Endothelial cell of umbilical vein (primary cell): ENCODE results near the gene XPOT. TPM values are rescaled to one million over a fixed set of nuclear protein-coding genes. Genes with fewer than 3 reads are reported as not detected.

Experiments
- BruUV-seq: library from RNA; stranded (reverse); fragments of 400-500 nt; replicated peaks from 2 replicates; lab custom pipeline; 2021; lab: Mats Ljungman, UMichigan
- CTCF ChIA-PET: fragments of 300-600, 350-600 bp; sonication (Branson Sonifier 250); formaldehyde crosslinking; loops from one replicate; lab custom pipeline; 2021; ENCODE audit warnings: antibody characterized with exemption, inconsistent platforms; lab: Charles Lee
- POLR2A ChIA-PET: fragments of 300-600, 350-600 bp; sonication (Branson Sonifier 250); formaldehyde crosslinking; loops from one replicate; lab custom pipeline; 2021; ENCODE audit warnings: antibody characterized with exemption, inconsistent platforms; lab: Charles Lee
- DNase-seq: peaks from one replicate; pipeline ENCODE4 v3.0.0-alpha.2; 2011; ENCODE audit warnings: low read depth, low spot score
- FAIRE-seq: peaks from 2 replicates; lab custom pipeline; 2011; peaks lifted over from hg19 to GRCh38; lab: Jason Lieb, UNC
- H2AFZ ChIP-seq: 2 replicates; pipeline ENCODE4 v1.6.0; 2012; ENCODE audit warnings: low read depth, low read length, control low read depth, inconsistent platforms
- H3K27ac ChIP-seq: 2 replicates; pipeline ENCODE4 v1.5.1; 2011; ENCODE audit warnings: low read depth, mild to moderate bottlenecking, control low read depth, low read length, moderate library complexity; ENCODE audit not compliant: insufficient read depth
- H3K27me3 ChIP-seq, 2 experiments: 2 replicates each; pipeline versions ENCODE4 v1.6.0 to v1.6.1; 2011; ENCODE audit warnings: low read length in 2 of 2, mixed read lengths in 1 of 2; ENCODE audit not compliant: control insufficient read depth in 2 of 2, insufficient read depth in 2 of 2
- H3K36me3 ChIP-seq, 2 experiments: 2 replicates in 1 of 2; 3 replicates in 1 of 2; pipeline ENCODE4 v1.5.1; 2011; ENCODE audit warnings: low read length in 2 of 2, mild to moderate bottlenecking in 1 of 2, moderate library complexity in 1 of 2; ENCODE audit not compliant: control insufficient read depth in 2 of 2, insufficient read depth in 2 of 2; ENCODE audit errors: extremely low read depth in 1 of 2
- H3K4me1 ChIP-seq: 3 replicates; pipeline ENCODE4 v1.5.1; 2011; ENCODE audit warnings: mild to moderate bottlenecking, low read length; ENCODE audit not compliant: control insufficient read depth, insufficient read depth; ENCODE audit errors: extremely low read depth
- H3K4me2 ChIP-seq: 2 replicates; pipeline ENCODE4 v1.6.1; 2011; ENCODE audit warnings: low read length, control low read depth, mixed read lengths; ENCODE audit not compliant: insufficient read depth
- H3K4me3 ChIP-seq, 3 experiments: fragments of 200-600 bp in 1 of 3; sonication (generic), shearing (Covaris generic) in 1 of 3; replicated peaks in 1 of 3; 2 replicates each; pipeline ENCODE4 v1.5.1; 2011 to 2016; ENCODE audit warnings: control low read depth in 3 of 3, low read length in 3 of 3, mild to moderate bottlenecking in 2 of 3, inconsistent platforms in 1 of 3, low read depth in 1 of 3, moderate library complexity in 1 of 3; ENCODE audit not compliant: insufficient read depth in 1 of 3
- H3K79me2 ChIP-seq: 2 replicates; pipeline ENCODE4 v1.6.0; 2012; ENCODE audit warnings: low read length, inconsistent platforms; ENCODE audit not compliant: control insufficient read depth, insufficient read depth
- H3K9ac ChIP-seq: replicated peaks from 2 replicates; pipeline ENCODE3; 2011; ENCODE audit warnings: low read length, control low read depth; ENCODE audit not compliant: insufficient read depth; ENCODE audit errors: extremely low read depth
- H3K9me1 ChIP-seq: replicated peaks from 3 replicates; pipeline ENCODE4 v1.6.0; 2011; ENCODE audit warnings: mild to moderate bottlenecking, low read length; ENCODE audit not compliant: control insufficient read depth, insufficient read depth; ENCODE audit errors: extremely low read depth
- H3K9me3 ChIP-seq: replicated peaks from 2 replicates; pipeline ENCODE4 v1.5.1; 2012; ENCODE audit warnings: low read length, inconsistent platforms; ENCODE audit not compliant: control insufficient read depth, insufficient read depth
- H4K20me1 ChIP-seq: replicated peaks from 2 replicates; pipeline ENCODE3; 2011; ENCODE audit warnings: mild to moderate bottlenecking, low read length; ENCODE audit not compliant: control insufficient read depth, insufficient read depth; ENCODE audit errors: extremely low read depth
- CTCF ChIP-seq, 2 donors: IDR thresholded peaks; 1 replicate in 1 of 2; 2 replicates in 1 of 2; pipeline ENCODE4 v1.5.1; 2011; ENCODE audit warnings: low read length in 2 of 2, mild to moderate bottlenecking in 2 of 2, moderate library complexity in 2 of 2, control low read depth in 1 of 2, inconsistent platforms in 1 of 2, low read depth in 1 of 2; ENCODE audit not compliant: insufficient read depth in 1 of 2; ENCODE audit errors: extremely low read depth in 1 of 2
- EZH2 ChIP-seq: IDR thresholded peaks from 2 replicates; pipeline ENCODE4 v1.6.1; 2012; ENCODE audit warnings: borderline replicate concordance, low read depth, mild to moderate bottlenecking, moderate library complexity, low read length, inconsistent platforms; ENCODE audit not compliant: severe bottlenecking
- FOS ChIP-seq: IDR thresholded peaks from 2 replicates; pipeline ENCODE4 v1.6.1; 2011; ENCODE audit warnings: mild to moderate bottlenecking, low read length, moderate library complexity, borderline replicate concordance; ENCODE audit not compliant: insufficient read depth
- GATA2 ChIP-seq: IDR thresholded peaks from 2 replicates; pipeline ENCODE4 v1.7.0; 2011; ENCODE audit warnings: low read depth, mild to moderate bottlenecking, moderate library complexity, mixed read lengths, low read length; ENCODE audit not compliant: insufficient read length, insufficient read depth
- JUN ChIP-seq: IDR thresholded peaks from 2 replicates; pipeline ENCODE4 v1.6.1; 2011; ENCODE audit warnings: borderline replicate concordance, low read depth; ENCODE audit not compliant: insufficient read length, insufficient read depth
- MAX ChIP-seq: IDR thresholded peaks from 2 replicates; pipeline ENCODE4 v1.6.1; 2011; ENCODE audit not compliant: insufficient read depth, insufficient read length
- MYC ChIP-seq: IDR thresholded peaks from one replicate; pipeline ENCODE4 v1.6.1; 2011; ENCODE audit warnings: mild to moderate bottlenecking, low read depth, low read length
- POLR2A ChIP-seq: IDR thresholded peaks from 2 replicates; pipeline ENCODE4 v1.6.1; 2012; ENCODE audit warnings: low read depth, mild to moderate bottlenecking, control low read depth, low read length
- POLR2AphosphoS5 ChIP-seq: IDR thresholded peaks from 2 replicates; pipeline ENCODE4 v1.6.1; 2012; ENCODE audit warnings: low read depth, mild to moderate bottlenecking, control low read depth, low read length, moderate library complexity; ENCODE audit not compliant: insufficient read depth
- dilution Hi-C: fragments of 300-500 bp; cut with MboI; formaldehyde crosslinking; loops from one replicate; pipeline ENCODE4 v1.15.0; 2019; ENCODE audit warnings: low sequenced_read_pairs; ENCODE audit not compliant: extremely low pct_ligation_motif_present
- intact Hi-C: fragments of 100-400 bp; cut with micrococcal nuclease; formaldehyde crosslinking; loops from one replicate; pipeline ENCODE4 v1.10.0; 2022
- polyA plus RNA-seq, 4 experiments: library from polyadenylated mRNA; depleted of rRNA in 3 of 4; stranded (reverse) in 3 of 4; unstranded in 1 of 4; fragments of >200 nt; gene quantifications; 2 replicates each; pipeline versions ENCODE4 v1.2.1 to v1.2.3, GENCODE V29; 2011 to 2012; ENCODE audit warnings: missing spikeins in 1 of 4
- total RNA-seq: library from RNA; stranded (reverse); gene quantifications from 2 replicates; pipeline ENCODE4 v1.2.3, GENCODE V29; 2021

The XPOT gene
- total and polyA plus RNA-seq, 2 donors (not counting 3 experiments of a cell fraction or from before 2014, with no cell fraction given) = 21.9 to 88.9 TPM

- no peak overlapping the region for H3K9ac ChIP-seq
- no peaks in the 10 kb centered on the region for H3K27me3 ChIP-seq
- dilution Hi-C loops = no loop called here
- no peak overlapping the region for H3K4me3 ChIP-seq
- no peak for DNase-seq
- no peaks in the 10 kb centered on the region for H4K20me1 ChIP-seq
- H3K79me2 ChIP-seq = peaks cover 10% of the 10 kb centered on the region
- no TSS peak for BruUV-seq
- ChIA-PET POLR2A (no interaction called here), CTCF (interaction anchor here (1.1 kb wide), 1 partner anchor 10 kb away, joined by 4 read pairs; no protein-coding TSS in a partner anchor)
- H3K9me1 ChIP-seq = no peaks in the 10 kb centered on the region
- no peak overlapping the region for H2AFZ ChIP-seq
- no peak overlapping the region for H3K27ac ChIP-seq
- no peak overlapping the region for H3K4me2 ChIP-seq
- TF ChIP-seq GATA2 (no peak), POLR2A (no peak), MYC (no peak), MAX (no peak), POLR2AphosphoS5 (no peak), EZH2 (no peak), FOS (no peak), JUN (no peak), CTCF (IDR thresholded peaks at IDR 0.05; ENCODE audit: extremely low read depth in 1 of 2, insufficient read depth in 1 of 2, low read depth in 1 of 2, low read length in 2 of 2) (no peak)
- H3K36me3 ChIP-seq = peaks cover 20 to 22% of the 10 kb centered on the region in 2 experiments
- intact Hi-C loops = no loop called here
- no peaks in the 10 kb centered on the region for H3K9me3 ChIP-seq
- FAIRE-seq = no peak
- no peaks in the 10 kb centered on the region for H3K4me1 ChIP-seq
Measured at GRCh38 chr12:64470495-64470894, 66.3 kb downstream of the XPOT start.
